Stomach (tissue), 9 donors: ENCODE measurements around the gene TLCD3A. TPM values are rescaled to one million over a fixed set of nuclear protein-coding genes. Genes with fewer than 3 reads are reported as not detected.

ENCODE experiments used
- DNase-seq, 2 donors: peaks; one replicate each; pipeline versions ENCODE4 v3.0.0 to v3.0.0-alpha.2; 2013 to 2019
- H3K27ac ChIP-seq, 5 donors: fragments of 200-600 bp in 4 of 5; sonication (generic) in 4 of 5; one replicate each; pipeline ENCODE4 v1.5.1; 2013 to 2019; ENCODE audit warnings: mild to moderate bottlenecking in 1 of 5, moderate library complexity in 1 of 5
- H3K27me3 ChIP-seq, 3 donors: fragments of 200-600 bp; sonication (generic); one replicate each; pipeline ENCODE4 v1.5.1; 2017 to 2019; ENCODE audit warnings: mixed run types in 1 of 3
- H3K36me3 ChIP-seq, 4 donors: fragments of 200-600 bp; sonication (generic); 1 replicate in 3 of 4; 2 replicates in 1 of 4; pipeline ENCODE4 v1.5.1; 2016 to 2019
- H3K4me1 ChIP-seq, 4 donors: fragments of 200-600 bp; sonication (generic); one replicate each; pipeline ENCODE4 v1.5.1; 2016 to 2019
- H3K4me3 ChIP-seq, 4 donors: fragments of 200-600 bp; sonication (generic) in 3 of 4; one replicate each; pipeline ENCODE4 v1.5.1; 2016 to 2019; ENCODE audit warnings: mild to moderate bottlenecking in 1 of 4
- H3K9me3 ChIP-seq, 4 donors: fragments of 200-600 bp; sonication (generic); one replicate each; pipeline ENCODE4 v1.5.1; 2016 to 2019
- EP300 ChIP-seq: sonication (generic); formaldehyde crosslinking; IDR thresholded peaks from one replicate; pipeline ENCODE4 v1.6.1; 2017; ENCODE audit warnings: antibody characterized with exemption
- POLR2A ChIP-seq, 4 donors: fragments of 450-650 bp; IDR thresholded peaks; one replicate each; pipeline ENCODE4 v1.6.1; 2016; ENCODE audit warnings: antibody characterized with exemption in 4 of 4, control low read depth in 2 of 4, mild to moderate bottlenecking in 1 of 4, moderate library complexity in 1 of 4
- POLR2AphosphoS5 ChIP-seq, 3 donors: sonication (generic); formaldehyde crosslinking; IDR thresholded peaks; one replicate each; pipeline ENCODE4 v1.6.1; 2016; ENCODE audit warnings: antibody characterized with exemption in 3 of 3
- WGBS, 5 donors: extraction: QIAGEN DNeasy Blood & Tissue Kit in 3 of 5; methylation state at CpG; one replicate each; pipeline versions ENCODE4 v1.1.5 to v1.1.7; 2013 to 2018; 5-methylcytosine and 5-hydroxymethylcytosine counted together
- intact Hi-C: fragments of 100-400 bp; cut with DNase I; formaldehyde crosslinking; loops from one replicate; pipeline ENCODE4 v1.15.1; 2023; ENCODE audit warnings: low total_unique reads
- polyA plus RNA-seq, 3 donors: library from polyadenylated mRNA; stranded (reverse); fragments of 200-250 nt; gene quantifications; one replicate each; pipeline ENCODE4 v1.2.3, GENCODE V29; 2013
- total RNA-seq, 5 donors: library from RNA; depleted of rRNA; stranded (reverse); fragments of >200 nt; gene quantifications; one replicate each; pipeline versions ENCODE4 v1.1.0 to v1.2.3, GENCODE V29; 2014 to 2016
- TF ChIP-seq, protein P1 (sequence below), 7 experiments: fragments of 450-650 bp in 4 of 7; fragments of 200-600 bp in 3 of 7; sonication (generic) in 3 of 7; IDR thresholded peaks; one replicate each; pipeline ENCODE4 v1.5.1; 2016 to 2019; ENCODE audit warnings: antibody characterized with exemption in 7 of 7, control low read depth in 2 of 7, mild to moderate bottlenecking in 1 of 7
- donor health status: healthy with polysubstance abuse.
- donor health status: Bipolar disorder and iron deficiency.
- donor health status: healthy.

The TLCD3A gene
- total and polyA plus RNA-seq, 8 donors, result 0.58 to 33.2 (median 11.8) TPM

DNA sequence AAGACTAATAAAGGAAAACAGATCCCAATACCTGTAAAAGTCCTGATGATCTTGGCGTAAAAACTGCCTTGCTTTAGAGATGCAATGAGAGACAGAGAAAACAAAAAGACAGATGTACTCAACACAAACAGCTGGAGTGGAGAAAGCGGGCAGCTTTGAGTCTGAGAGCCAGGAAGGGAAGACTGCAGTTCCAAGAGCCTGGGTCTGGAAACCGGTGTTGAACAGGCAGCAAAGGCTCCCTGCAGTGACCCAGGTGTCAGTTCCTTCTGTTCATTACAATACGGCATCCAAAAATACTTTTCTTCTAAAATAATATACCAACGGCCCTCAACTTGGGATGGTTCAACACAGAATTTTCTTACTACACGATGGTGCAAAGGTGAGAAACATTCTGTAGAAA is 47.4 kb upstream of the TLCD3A start:
- Histone ChIP-seq H3K27ac (no peak overlapping the region), H3K4me3 (no peak overlapping the region), H3K36me3 (peaks cover 7 to 66% (median 44%) of the 10 kb centered on the region in 4 donors), H3K27me3 (no peaks in the 10 kb centered on the region), H3K9me3 (no peaks in the 10 kb centered on the region), H3K4me1 (peaks cover 0 to 5% (median 0%) of the 10 kb centered on the region in 4 donors)
- TF ChIP-seq EP300, result no peak
- TF ChIP-seq POLR2A (IDR thresholded peaks at IDR 0.05), result no peak
- TF ChIP-seq, protein P1, sequence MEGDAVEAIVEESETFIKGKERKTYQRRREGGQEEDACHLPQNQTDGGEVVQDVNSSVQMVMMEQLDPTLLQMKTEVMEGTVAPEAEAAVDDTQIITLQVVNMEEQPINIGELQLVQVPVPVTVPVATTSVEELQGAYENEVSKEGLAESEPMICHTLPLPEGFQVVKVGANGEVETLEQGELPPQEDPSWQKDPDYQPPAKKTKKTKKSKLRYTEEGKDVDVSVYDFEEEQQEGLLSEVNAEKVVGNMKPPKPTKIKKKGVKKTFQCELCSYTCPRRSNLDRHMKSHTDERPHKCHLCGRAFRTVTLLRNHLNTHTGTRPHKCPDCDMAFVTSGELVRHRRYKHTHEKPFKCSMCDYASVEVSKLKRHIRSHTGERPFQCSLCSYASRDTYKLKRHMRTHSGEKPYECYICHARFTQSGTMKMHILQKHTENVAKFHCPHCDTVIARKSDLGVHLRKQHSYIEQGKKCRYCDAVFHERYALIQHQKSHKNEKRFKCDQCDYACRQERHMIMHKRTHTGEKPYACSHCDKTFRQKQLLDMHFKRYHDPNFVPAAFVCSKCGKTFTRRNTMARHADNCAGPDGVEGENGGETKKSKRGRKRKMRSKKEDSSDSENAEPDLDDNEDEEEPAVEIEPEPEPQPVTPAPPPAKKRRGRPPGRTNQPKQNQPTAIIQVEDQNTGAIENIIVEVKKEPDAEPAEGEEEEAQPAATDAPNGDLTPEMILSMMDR (IDR thresholded peaks at IDR 0.05), result no peak
- TF ChIP-seq POLR2AphosphoS5 (IDR thresholded peaks at IDR 0.05), result no peak
- no peak for DNase-seq
- intact Hi-C loops, result no loop called here
- WGBS, 5 donors, result 94 to 96% (median 95%) methylated on average over 6 of the region's 6 CpGs

DNA sequence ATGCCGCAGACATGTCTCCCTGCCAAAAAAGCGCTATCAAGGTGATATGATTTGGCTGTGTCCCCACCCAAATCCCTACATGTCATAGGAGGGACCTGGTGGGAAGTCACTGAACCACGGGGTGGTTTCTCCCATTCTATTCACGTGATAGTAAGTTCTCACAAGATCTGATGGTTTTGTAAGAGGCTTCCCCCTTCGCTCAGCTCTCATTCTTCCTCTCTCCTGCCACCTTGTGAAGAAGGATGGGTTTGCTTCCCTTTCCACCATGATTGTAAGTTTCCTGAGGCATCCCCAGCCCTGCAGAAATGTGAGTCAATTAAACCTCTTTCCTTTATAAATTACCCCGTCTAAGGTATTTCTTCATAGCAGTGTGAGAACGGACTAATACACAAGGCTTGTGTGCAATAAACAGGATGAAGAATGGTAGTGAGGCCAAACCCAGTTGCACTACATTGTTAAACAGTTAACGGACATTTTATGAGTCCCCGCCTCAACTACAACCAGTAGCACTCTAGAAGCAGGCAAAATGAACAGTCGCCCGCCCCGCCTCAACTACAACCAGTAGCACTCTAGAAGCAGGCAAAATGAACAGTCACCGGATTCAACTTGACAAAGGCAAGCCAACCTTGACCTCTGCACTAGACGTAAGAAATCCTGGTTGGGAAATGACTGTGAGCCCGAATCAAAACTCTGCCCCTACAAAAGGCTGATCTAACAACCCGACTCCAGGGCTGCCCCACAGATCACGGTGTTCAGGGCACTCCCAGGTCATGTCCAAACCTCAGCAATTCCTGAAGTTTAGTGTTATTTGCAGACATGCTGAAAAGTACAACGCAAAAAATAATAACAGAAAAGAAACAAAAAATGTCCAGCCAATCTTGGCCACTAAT is 44.1 kb upstream of the TLCD3A start:
- Histone ChIP-seq H3K27ac (no peak overlapping the region), H3K36me3 (peaks cover 13 to 88% (median 70%) of the 10 kb centered on the region in 4 donors)
- TF ChIP-seq POLR2A (IDR thresholded peaks at IDR 0.05) (no peak), POLR2AphosphoS5 (IDR thresholded peaks at IDR 0.05) (no peak)

DNA sequence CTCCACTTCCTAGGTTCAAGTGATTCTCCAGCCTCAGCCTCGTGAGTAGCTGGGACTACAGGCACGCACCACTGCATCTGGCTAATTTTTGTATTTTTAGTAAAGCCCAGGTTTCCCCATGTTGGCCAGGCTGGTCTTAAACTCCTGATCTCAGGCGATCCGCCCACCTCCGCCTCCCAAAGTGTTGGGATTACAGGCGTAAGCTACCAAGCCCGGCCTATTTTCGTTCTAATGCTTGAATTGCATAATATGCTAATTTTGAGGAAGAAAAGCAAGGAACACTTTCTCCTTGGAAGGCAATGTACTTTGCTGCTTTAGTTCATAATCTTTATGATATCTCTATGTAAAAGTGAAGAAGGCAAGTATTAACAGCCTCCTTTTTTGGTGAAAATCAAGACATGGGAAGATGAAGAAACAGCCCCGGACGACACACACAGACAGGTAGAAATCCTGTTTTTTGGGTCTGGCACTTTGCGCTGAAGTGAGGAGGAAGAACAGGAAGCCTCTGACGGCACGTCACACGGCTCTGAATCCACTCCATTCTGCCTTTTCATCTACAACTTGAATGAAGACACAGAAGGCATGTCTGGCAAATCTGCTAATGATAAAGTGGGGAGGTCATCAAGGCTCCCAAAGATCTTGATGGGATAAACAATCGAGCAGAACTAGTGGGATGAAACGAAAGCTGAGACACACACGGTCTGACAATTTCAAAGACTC is 42.7 kb upstream of the TLCD3A start:
- peaks cover 0 to 3% (median 0%) of the 10 kb centered on the region in 4 donors for H3K4me1 ChIP-seq
- no peaks in the 10 kb centered on the region for H3K27me3 ChIP-seq
- 81 to 85% (median 84%) methylated on average over 17 of the region's 17 CpGs for WGBS, 5 donors
- H3K36me3 ChIP-seq, result peaks cover 17 to 97% (median 78%) of the 10 kb centered on the region in 4 donors
- no peak overlapping the region for H3K4me3 ChIP-seq
- no peak for TF ChIP-seq POLR2AphosphoS5 (IDR thresholded peaks at IDR 0.05)
- TF ChIP-seq EP300, result no peak
- TF ChIP-seq, protein P1 (IDR thresholded peaks at IDR 0.05), result no peak
- TF ChIP-seq POLR2A (IDR thresholded peaks at IDR 0.05), result no peak
- H3K27ac ChIP-seq, result peak overlapping the region in 2 of 5 donors; percentile 9 to 23
- no peaks in the 10 kb centered on the region for H3K9me3 ChIP-seq
- no peak for DNase-seq
- intact Hi-C loops, result no loop called here

More for the DNA sequence above, 44.1 kb upstream of the TLCD3A start:
- Histone ChIP-seq H3K4me3 (no peak overlapping the region), H3K4me1 (peaks cover 0 to 3% (median 1%) of the 10 kb centered on the region in 4 donors), H3K27me3 (no peaks in the 10 kb centered on the region), H3K9me3 (no peaks in the 10 kb centered on the region)
- intact Hi-C loops, result no loop called here
- 80 to 87% (median 82%) methylated on average over 18 of the region's 18 CpGs for WGBS, 5 donors
- DNase-seq, result peak in 1 of 2 donors; percentile 39

DNA sequence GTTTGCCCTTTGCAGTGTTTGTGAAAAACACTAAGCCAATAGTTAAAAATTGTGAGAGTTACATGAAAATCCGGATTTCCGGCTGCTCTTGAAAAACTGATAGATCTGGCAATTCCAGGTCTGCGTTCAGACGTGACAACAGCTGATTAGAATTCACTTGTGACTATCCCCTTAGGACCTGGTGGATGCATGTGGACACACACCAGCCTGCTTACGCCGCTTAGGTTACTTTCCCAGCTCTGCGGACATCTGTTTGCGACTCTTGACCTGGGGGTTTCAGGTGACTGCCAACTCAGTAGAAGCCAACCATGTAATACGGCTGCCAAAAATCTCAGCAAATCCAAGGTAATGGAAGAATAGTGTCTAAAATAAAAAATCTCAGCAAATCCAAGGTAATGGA is 42.0 kb upstream of the TLCD3A start:
- intact Hi-C loops, result no loop called here
- TF ChIP-seq EP300 (no peak), POLR2A (IDR thresholded peaks at IDR 0.05) (no peak), POLR2AphosphoS5 (IDR thresholded peaks at IDR 0.05) (no peak)
- TF ChIP-seq, protein P1 (IDR thresholded peaks at IDR 0.05), result no peak
- H3K9me3 ChIP-seq, result no peaks in the 10 kb centered on the region
- no peak overlapping the region for H3K27ac ChIP-seq
- H3K36me3 ChIP-seq, result peaks cover 22 to 97% (median 78%) of the 10 kb centered on the region in 4 donors
- peaks cover 0 to 3% (median 0%) of the 10 kb centered on the region in 4 donors for H3K4me1 ChIP-seq
- DNase-seq, result no peak
- no peaks in the 10 kb centered on the region for H3K27me3 ChIP-seq
- 81 to 95% (median 91%) methylated on average over 9 of the region's 9 CpGs for WGBS, 5 donors
- H3K4me3 ChIP-seq, result no peak overlapping the region
